ENCODE data around the gene HDGFL2.

DNA sequence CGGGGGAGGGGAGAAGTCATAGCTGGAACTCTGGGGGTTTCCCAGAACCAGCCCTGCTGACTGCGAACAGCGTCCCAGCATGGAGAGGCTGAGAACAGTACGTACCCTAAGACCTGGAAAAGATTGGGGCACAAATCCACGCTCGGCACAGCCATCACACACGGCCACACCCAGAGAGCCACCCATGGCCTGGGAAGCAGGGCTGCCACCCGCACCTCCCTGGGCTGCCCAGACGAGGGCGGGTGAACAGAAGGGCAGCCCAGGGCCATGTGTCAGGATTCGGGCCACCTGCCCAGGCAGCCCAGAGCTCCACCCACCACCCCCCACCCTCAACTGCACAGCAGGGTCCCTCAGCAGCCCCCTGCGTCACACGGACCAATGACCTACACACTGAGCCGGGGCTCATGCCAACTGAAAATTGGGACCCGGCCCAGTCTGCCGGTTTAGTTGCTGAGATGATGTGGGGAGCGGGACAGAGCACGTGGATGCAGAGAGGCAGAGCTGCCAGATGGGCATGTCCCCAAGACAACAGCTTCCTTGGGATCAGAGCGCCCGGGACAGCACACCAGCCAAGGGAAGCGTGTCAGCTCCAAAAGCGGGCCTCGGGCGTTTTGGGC lies 23.0 kb upstream of the HDGFL2 start:
- no peak for TF ChIP-seq L3MBTL2 (conservative IDR thresholded peaks at IDR 0.05)
- no peak for TF ChIP-seq SP1 (IDR thresholded peaks at IDR 0.05)
- TF ChIP-seq NFRKB (IDR thresholded peaks at IDR 0.05) = no peak
- TF ChIP-seq ELF4 (IDR thresholded peaks at IDR 0.05) = no peak
- TF ChIP-seq, protein P1, sequence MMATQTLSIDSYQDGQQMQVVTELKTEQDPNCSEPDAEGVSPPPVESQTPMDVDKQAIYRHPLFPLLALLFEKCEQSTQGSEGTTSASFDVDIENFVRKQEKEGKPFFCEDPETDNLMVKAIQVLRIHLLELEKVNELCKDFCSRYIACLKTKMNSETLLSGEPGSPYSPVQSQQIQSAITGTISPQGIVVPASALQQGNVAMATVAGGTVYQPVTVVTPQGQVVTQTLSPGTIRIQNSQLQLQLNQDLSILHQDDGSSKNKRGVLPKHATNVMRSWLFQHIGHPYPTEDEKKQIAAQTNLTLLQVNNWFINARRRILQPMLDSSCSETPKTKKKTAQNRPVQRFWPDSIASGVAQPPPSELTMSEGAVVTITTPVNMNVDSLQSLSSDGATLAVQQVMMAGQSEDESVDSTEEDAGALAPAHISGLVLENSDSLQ (IDR thresholded peaks at IDR 0.05) = no peak
